ENCODE results near the gene SLFNL1.
A peak's percentile ranks its signal among the peaks of the same experiment; 100 is the strongest.

Gene SLFNL1

GRCh38 chr1:40998668-40999067 is 22.9 kb downstream of the SLFNL1 start:
- no peak for TF ChIP-seq CTCF (IDR thresholded peaks at IDR 0.05)
- no peaks in the 10 kb centered on the region for H3K36me3 ChIP-seq (ENCODE audit: control insufficient read depth, insufficient read depth, low read length)

GRCh38 chr1:40997096-40997495 is 24.4 kb downstream of the SLFNL1 start:
- no peaks in the 10 kb centered on the region for H3K36me3 ChIP-seq (ENCODE audit: control insufficient read depth, insufficient read depth, low read length)

More at GRCh38 chr1:40998668-40999067, 22.9 kb downstream of the SLFNL1 start:
- no peaks in the 10 kb centered on the region for H3K9me3 ChIP-seq (ENCODE audit: control insufficient read depth, low read length)
- H3K27ac ChIP-seq, result no peak overlapping the region
- peaks cover 16% of the 10 kb centered on the region for H3K4me1 ChIP-seq
- H3K79me2 ChIP-seq, result no peaks in the 10 kb centered on the region
- H3K4me3 ChIP-seq (ENCODE audit: low read depth, low read length), result no peak overlapping the region
- no peak overlapping the region for H2AFZ ChIP-seq
- no peaks in the 10 kb centered on the region for H3K27me3 ChIP-seq (ENCODE audit: control insufficient read depth, insufficient read depth, low read length)
- no peak overlapping the region for H3K4me2 ChIP-seq (ENCODE audit: low read length)
- no peak overlapping the region for H3K9ac ChIP-seq

GRCh38 chr1:40989066-40989465 is 32.5 kb downstream of the SLFNL1 start:
- Histone ChIP-seq H2AFZ (no peak overlapping the region), H3K27me3 (ENCODE audit: control insufficient read depth, insufficient read depth, low read length) (no peaks in the 10 kb centered on the region), H3K36me3 (ENCODE audit: control insufficient read depth, insufficient read depth, low read length) (no peaks in the 10 kb centered on the region), H3K27ac (no peak overlapping the region), H3K4me3 (ENCODE audit: low read depth, low read length) (no peak overlapping the region), H3K4me2 (ENCODE audit: low read length) (no peak overlapping the region), H3K4me1 (peaks cover 6% of the 10 kb centered on the region), H3K79me2 (no peaks in the 10 kb centered on the region), H3K9ac (no peak overlapping the region), H3K9me3 (ENCODE audit: control insufficient read depth, low read length) (no peaks in the 10 kb centered on the region)
- TF ChIP-seq CTCF (IDR thresholded peaks at IDR 0.05), result no peak

More at GRCh38 chr1:40997096-40997495, 24.4 kb downstream of the SLFNL1 start:
- no peak overlapping the region for H3K27ac ChIP-seq
- no peaks in the 10 kb centered on the region for H3K9me3 ChIP-seq (ENCODE audit: control insufficient read depth, low read length)
- no peaks in the 10 kb centered on the region for H3K27me3 ChIP-seq (ENCODE audit: control insufficient read depth, insufficient read depth, low read length)
- peaks cover 10% of the 10 kb centered on the region for H3K4me1 ChIP-seq
- no peaks in the 10 kb centered on the region for H3K79me2 ChIP-seq
- no peak overlapping the region for H3K4me2 ChIP-seq (ENCODE audit: low read length)
- no peak overlapping the region for H3K4me3 ChIP-seq (ENCODE audit: low read depth, low read length)
- no peak overlapping the region for H2AFZ ChIP-seq
- no peak overlapping the region for H3K9ac ChIP-seq
- no peak for TF ChIP-seq CTCF (IDR thresholded peaks at IDR 0.05)

- Histone ChIP-seq H3K9me3 (ENCODE audit: control insufficient read depth, low read length) (no peaks in the 10 kb centered on the region), H3K27ac (peak overlapping the region; percentile 4), H3K4me2 (ENCODE audit: low read length) (peak overlapping the region; percentile 13), H3K9ac (no peak overlapping the region), H3K36me3 (ENCODE audit: control insufficient read depth, insufficient read depth, low read length) (no peaks in the 10 kb centered on the region), H3K4me1 (peaks cover 6% of the 10 kb centered on the region), H2AFZ (no peak overlapping the region), H3K4me3 (ENCODE audit: low read depth, low read length) (peak overlapping the region; percentile 6), H3K79me2 (no peaks in the 10 kb centered on the region), H3K27me3 (ENCODE audit: control insufficient read depth, insufficient read depth, low read length) (no peaks in the 10 kb centered on the region)
- no peak for TF ChIP-seq CTCF (IDR thresholded peaks at IDR 0.05)
These were observed 33.2 kb downstream of the SLFNL1 start for GRCh38 chr1:40988280-40988679.
